HG02938 (cell line): ENCODE measurements around the gene SUPT4H1.

Experiments used
- ATAC-seq: cut with Tn5 transposase; IDR thresholded peaks from one replicate; pipeline ENCODE4 v1.9.1; 2021; ENCODE audit warnings: mild to moderate bottlenecking, moderate library complexity; ENCODE audit not compliant: unreplicated experiment

SUPT4H1 gene

DNA sequence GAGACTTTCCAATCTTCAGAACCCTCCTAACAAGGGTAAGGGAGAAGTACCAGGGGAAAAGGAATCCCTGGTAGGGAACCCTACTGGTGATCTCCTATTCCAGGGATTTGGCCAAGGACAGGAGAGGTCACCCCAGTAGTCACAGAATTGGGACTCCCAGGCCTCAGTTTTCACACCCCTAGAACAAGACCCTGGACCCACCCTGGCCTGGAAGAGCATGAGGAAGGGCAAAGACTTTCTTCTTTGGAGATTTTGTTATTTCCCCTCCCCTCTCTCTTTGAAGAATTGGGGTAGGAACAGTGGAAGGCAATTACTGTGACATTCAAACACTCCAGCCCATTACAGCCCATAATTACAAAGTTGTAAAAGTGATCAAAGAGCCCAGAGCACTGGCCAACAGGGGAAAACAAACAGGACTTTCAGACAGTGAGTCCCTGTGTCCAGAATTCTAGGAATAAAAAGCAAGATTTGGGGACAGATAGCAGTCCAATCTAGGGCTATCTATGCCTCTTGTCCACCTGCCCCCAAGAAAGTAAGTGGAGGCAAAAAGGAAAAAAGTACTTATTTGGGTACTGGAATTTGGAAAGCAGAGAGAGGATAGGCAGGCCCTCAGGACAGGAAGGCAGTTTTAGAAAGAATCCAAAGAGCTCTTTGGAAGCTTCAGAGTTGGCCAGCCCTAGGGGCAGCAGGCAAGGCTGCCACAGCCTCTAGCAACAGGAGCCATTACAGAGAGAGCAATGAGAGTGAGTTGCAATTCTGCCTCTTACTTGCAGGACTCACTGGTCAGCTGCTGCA, 13.4 kb upstream of the SUPT4H1 start:
- ATAC-seq: no peak

DNA sequence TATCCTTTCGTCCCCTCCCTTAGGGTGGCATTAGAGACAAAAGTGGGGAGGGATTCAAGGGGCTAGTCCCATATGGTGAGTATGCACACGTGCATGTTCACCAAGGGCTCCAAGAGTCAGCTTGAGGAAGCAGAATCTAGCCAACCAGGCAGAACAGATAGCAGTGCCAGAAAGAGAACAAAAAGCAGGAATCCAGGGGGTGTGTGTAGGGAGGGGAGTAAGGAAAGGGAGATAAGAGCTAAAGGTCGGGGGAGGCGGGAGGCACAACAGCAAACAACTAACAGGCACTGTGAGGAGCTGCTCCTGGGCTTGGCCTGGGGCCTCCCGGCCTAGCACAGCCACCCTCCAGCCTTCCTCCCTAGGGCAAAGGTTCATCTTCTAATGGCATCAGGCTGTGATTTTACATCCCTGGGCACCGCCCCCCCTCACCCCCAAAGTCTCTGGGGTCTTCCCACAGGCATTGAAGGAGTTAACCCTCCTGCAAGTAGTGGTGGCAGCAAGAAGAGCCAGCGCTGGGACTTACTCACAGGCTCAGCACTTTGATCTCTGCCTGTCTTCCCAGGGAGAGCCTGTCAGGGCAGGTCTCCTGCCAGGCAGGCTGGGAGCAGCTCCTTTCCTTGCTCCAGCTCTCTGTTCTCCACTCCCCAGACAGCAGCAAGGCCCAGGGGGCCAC, 12.4 kb upstream of the SUPT4H1 start:
- no peak for ATAC-seq

DNA sequence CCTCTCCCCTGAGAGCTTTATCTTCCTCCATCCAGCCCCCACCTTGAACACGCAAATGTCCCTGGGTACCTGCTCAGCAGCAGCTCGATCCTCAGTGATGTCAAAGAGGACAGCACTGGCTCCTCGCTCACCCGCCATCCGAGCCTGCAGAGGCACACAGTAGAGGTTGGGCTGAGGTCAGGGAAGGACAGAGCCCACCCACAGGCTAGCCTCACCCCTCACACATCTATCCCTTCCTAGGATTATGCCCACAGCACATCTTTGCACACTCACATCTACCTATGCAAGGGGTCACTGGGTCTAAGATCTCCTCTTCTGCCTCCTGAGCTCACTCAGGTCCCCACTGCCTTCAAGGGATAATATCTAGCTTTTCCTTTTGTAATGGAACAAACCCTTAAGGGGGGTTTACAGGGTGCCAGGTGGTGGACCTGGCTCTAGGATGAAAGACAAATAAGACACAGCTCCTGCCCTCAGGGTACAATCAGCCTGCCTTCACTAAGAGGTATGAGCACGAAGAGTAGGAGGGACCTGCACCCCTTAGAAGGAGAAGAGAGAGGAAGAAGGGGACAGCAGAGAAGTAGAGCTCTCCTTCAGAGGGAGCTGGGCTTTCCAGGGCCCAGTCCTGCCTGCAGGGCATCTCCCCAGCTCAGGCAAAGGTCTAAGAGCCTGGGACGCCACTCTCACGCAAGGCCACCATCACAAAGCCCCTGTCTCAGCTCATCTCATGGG, 11.6 kb upstream of the SUPT4H1 start:
- no peak for ATAC-seq

DNA sequence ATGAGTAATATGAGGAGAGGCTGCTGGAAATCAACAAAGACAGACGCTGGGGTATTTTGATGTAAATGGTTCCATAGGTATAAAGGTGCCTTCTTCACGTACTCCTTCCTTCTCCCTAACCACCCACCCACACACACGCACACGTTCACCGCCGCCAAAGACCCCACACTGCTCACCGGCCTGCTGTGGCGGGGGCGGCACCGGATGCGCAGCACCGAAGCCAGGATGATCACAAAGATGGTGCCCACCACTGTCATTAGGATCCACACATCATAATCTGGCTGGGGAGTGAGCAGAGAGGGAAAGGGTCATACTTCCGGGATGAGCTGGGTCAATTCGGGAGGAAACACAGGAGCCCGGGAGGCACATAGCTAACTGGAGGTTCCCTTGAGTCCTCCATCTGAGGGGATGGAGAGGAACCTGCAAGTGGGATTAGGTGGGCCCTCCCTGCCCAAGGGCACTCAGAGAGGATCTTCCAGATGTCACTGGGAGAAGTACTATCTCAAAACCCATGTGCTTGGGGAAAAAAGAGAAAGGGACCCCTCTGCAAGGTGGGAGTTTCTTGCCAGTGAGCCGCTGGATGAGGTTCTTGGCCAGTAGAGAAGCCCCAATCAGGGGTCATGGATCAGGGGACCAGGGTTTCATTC, 10.5 kb upstream of the SUPT4H1 start:
- no peak for ATAC-seq

DNA sequence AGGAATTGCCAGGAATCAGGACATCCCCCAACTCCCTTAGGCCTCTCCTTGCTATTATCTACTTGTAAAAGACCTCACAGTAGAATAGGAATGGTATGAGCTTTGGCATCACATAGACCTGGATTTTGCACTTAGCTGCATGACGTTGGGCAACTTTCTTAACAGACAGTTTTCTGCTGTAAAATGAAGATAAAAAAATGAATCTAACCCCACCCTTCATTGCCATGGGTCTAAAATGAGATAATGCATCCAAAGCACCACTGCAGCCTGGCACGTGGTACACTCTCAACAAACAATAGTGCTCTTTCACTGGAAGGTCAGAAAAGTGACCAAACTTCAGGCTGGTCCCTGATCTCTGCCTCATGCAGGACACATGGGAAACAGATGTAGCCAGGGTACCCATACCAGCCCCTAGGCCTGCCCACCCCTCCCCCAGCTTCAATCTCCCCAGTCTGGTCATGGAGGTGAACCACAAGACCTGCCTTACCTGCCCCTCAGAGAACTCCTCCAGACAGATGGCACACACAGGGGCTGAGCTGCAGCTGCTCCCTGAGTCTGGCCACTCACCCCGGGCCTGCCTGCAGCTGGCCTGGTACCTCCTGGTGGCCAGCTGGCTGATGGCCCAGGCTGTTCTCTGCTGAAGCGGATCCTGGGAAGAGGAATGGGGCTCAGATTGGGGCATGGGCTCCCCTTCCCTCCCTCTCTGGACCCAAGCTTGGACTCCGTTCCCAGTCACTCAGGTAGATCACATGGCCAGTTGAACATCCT, 8.5 kb upstream of the SUPT4H1 start:
- no peak for ATAC-seq

DNA sequence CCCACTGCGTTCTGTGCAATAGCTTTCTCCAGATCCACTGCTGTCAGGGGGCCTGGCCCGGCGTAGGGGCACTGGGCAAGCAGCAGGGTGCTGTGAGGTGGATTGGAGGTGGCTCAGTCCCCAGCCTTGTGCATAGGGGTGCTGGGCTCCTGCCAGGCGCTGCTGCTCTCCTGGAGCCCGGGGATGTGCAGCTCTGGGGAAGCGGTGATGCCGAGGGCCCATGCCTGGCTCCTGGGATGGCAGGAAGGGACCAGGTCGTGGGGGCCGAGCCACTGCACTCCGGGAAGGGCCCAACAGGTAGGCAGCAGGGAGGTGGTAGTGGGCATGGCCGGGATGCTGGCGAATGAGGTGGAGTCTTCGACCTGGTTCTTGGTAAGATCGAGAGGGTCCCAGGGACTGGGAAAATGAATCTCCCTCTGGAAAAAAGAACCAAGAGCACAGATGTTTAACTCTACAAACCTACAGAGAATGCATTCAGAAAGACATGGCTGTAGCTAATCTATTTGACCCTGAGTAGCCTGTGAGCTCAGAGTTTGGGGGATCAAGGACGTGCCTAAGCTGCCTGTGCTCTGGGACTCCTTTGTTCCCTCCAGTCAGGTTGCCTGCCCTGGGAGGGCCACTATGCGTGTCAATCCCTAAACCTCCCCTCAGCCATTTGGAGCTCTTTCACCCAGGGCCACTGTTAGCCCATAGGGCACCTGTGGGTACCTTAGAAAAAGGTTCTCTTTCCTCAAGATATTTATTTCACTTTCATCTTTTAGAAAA, 6.6 kb upstream of the SUPT4H1 start:
- no peak for ATAC-seq

DNA sequence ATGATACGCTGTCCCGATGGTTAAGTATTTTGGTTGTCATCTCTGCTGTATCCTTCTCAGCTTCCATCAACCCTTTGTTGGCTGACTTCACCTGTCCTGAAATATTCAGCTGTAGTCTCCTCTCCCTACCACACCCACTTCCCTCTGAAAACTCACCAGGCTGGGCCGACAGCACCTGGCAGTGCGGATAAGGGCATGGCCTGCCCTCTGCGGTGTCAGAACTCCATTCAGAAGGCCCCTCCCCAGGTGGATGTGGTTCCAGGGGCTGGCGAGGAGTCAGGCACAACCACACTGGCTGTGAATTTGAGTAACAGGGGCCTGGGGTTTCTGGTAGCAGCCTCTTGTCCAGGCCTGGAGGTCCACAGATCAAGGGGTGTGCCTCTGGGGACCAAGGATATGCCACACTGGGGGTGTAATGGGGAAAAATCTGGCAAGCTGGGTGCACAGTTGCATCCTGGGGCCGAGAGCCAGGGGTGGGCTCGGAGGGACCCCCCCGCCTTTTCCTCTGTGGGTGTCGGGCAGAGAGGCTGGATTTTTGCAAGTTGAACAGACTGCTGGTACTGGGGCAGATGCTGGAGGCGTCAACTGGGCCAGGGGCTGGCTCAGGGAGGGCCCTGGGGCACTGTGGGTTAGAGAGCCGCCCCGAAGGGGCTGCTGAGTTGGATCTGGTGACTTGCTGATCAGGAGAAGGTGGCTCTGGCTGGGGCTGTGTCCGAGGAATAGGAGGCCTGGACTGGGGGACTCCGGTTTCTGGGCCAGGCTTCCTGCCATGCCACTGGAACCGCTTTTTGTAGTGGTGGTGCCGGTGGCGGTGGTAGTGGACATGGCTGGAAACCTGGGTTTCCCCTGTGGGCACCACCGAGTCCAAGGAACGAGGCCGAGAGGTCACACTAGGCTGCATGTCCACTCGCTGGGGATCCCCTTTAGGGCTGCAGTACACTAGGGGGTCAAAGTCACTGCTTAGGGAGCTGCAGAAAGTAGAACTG, 5.6 kb upstream of the SUPT4H1 start:
- no peak for ATAC-seq

DNA sequence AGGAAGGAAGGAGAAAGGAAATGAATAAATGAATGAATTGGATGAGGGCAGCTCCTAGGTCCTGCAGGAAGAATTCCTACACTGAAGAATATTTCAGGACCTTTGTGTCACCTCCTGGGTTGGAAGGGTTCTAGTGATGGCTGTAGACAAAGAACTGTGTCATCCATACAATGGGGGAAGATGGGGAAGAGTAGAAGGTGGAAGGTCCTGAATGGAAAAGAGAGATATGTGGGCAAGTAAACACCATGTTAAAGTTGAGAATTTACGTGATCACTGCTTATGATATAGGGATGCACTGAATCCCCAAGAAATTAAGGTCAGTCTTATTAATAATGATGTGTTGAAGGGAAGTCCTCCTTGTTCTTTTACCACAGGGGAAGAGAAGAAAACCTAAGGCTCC, 4.2 kb upstream of the SUPT4H1 start:
- ATAC-seq: no peak

DNA sequence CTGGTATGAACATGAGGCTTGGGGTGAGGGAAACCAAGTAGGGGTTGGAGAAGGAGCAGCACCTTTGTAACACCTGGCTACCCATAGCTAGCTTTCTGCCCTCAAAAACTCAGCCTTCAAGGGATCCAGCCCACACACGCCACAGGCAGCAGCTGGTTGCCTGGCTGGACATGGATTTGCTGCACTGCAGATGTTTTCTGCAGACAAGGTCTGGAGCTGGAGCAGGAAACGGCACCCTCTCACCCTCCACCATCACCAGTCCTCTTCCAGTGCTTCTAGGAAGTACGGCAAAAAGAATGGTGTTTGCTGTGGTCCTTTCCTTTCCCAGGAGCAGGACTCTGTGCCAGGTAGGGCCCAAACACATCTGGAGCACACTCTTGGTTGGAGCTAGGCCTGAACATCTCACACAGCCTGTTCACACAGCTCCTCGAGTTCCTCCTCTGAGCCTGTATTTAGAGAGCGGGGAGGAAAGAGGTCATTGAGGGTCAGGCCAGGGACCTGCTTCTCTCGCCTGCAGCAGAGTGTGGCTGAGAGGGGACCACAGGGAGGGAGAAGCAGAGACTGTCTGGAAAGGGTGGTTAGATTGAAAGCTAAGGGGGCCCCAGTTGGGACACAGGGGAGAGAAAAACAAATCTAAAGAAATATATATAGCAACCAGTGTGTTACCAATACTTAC, 2.7 kb upstream of the SUPT4H1 start:
- no peak for ATAC-seq

DNA sequence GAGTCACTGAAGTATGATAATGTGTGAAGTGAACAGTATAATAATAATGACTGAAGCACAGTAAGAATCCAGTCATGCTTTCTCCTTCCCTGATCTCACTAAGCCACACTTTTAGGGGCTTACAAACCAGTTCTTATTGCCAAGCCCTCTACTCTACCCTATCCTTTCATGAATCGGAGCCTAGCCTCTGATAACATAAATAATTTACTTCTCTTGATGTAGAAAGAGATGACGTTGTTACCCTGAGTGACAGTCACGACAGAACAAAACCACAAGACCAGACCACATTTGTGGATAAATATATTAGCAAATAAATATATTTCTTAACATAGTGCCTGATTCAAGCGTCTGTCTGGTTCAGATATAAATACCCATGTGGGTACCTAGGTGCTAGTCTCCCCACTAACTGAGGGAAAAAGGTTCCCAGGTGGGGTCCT, 1.4 kb upstream of the SUPT4H1 start:
- ATAC-seq: no peak

DNA sequence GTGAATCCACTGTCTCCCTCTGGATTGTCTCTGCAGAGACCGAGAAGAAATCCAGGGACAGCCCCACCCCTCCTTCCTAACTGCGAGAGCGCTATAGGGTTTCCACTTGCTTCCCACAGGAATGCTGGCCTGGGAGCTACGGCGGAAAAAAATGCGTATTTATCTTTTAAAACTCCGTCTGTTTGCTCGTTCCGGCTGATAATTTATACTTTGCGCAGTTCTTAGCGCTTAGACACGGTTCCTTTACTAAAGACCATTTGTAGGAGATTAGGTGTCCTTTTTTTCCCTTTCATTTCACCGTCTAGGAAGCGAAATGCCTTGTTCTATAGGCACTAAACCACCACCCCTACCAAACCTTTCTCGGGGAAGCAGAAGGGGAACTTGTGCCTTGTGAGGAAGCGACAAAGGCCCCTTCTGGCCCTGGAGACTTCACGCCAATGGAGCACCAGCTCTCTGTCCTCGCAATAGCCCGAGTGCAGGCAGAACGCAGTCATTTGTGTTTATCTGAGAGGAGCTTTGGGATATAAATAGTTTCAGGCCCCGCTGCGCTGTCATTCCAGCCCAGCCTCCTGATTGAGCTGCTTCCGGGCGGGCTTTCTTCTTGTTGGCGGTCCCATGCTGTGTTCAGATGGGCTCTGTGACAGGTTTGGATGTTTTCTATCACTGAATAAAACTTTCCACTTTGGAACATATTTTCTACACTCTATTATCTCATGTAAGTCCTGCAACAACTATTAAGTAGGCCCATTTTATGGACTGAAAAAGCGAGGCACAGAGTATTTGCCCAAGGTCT, 791 bp upstream of the SUPT4H1 start:
- ATAC-seq: no peak

DNA sequence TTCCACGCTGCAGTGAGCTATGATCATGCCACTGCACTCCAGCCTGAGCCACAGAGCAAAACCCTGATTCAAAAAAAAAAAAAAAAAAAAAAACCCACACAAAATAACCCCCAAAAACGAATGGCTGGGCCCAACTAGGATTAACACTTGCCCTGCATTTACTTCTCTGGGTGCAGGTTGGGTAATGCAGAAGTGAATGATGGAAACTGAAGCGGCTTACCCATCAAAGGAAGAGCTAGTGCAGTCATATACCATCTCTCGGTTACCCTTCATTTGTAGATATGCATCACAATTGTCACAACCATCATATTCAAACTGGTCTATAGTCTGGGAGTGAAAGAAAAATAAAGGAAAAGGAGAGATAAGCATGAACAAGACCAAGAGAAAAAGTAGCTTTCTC, 819 bp downstream of the SUPT4H1 start:
- no peak for ATAC-seq

DNA sequence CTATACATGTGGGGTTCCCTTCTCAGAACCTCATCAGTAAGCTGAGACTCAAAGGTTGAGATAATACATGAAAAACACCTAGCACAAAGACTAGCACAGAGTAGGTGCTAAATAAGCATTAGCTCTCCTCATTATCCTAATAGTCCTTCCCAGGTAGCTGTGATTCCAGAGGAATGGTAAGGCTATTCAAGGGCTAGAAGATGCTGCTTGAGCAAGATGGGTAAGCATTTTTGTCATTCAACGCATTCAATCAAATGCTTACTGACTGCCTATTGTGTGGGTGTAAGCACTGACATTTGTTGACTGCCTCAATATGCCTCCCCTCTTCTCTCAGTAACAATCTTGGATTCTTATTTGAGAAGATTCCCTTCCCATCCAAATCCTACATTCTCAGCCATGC, 4.0 kb downstream of the SUPT4H1 start:
- ATAC-seq: no peak

DNA sequence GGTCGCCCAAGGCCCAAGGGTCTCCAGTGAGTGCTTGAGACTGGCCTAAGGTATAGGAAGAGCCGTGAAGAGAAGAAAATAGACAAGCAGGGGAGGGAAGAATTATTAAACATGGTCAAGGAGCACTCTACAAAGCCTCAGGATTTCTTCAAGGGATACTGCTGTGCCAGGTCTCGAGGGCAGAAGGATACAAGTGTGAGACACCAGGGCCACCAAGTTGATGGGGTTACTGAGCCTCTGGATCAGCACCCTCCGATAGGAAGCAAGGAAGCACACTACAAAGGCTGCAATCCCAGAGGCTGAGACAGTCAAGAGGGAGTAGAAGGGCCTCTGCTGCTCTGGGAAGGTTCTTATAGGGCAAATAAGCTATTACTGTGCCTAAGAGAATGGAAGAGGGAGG, 6.5 kb downstream of the SUPT4H1 start:
- no peak for ATAC-seq

DNA sequence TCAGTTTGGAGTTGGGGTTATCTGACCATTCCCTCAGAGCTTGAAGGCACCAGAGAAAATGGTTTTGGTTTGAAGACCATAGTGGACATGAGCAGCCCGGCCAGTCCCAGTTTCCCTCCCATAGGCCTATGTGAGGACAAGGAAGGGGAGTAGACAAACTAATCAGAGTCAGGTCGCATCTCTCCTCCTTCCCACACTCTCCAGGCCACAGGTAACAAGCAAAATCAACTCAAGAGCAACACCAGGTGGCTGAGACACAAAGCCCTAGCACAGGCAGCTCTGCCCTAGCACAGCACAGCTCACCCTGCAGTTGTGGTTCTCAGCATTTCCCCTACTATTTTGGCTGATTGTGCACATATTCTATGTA, 7.2 kb downstream of the SUPT4H1 start:
- ATAC-seq: peak; percentile 42

DNA sequence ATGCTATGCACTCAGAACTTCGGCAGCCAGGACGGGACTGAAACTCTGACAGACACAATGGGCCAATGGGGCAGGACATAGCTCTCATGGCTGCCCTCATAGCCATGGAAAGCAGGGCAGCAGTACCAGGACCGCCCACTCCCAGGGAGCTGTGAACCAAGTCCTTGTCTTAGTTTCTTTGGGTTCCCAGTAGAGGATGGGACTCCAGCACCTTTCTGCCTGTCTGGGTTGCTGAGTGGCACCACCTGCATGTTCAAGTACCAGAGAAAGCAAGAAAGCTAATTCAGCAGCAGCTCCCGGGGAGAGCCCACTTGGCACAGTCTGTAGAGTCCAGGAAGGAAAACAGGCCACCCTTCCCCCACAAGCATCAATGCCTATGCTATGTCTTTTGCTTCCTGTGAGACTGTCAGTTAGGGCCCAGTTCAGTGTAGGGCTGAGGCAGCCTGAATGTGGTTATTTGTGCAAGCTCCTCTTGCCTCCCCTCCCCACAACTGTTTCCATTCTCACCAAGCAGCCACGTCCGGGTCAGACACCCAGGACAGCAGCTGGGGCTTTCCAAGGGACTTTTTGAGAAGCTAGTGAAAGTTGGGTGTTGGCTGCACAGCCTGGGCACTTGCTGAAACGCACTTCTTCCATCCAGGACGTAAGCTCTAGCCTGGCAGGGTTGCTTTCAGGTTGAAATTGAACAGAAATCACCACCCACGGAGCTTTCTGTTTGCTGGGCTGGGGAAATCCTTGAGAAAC, 7.8 kb downstream of the SUPT4H1 start:
- peak; percentile 75 for ATAC-seq

DNA sequence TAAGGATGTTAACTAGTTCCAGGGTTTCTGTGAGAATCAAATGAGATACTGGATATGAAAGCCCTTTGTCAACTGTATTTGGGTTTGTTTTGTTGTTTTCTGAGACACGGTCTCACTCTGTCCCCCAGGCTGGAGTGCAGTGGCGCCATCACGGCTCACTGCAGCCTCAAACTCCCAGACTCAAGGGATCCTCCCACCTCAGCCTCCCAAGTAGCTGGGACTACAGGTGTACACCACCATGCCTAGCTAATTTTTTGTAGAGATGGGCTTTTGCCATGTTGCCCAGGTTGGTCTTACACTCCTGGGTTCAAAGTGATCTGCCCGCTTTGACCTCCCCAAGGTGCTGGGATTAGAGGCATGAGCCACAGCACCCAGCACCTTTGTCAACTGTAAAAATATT, 8.9 kb downstream of the SUPT4H1 start:
- no peak for ATAC-seq
